Activated T-cell treated with anti-CD3 and anti-CD28 coated beads, Interleukin-2, amount 50 U/mL, for 1 hour (primary cell): ENCODE data around the gene C3orf20.

Source experiments
- DNase-seq: peaks from one replicate; pipeline ENCODE4 v3.0.0-alpha.2; 2020

C3orf20 gene

GRCh38 chr3:14761866-14762265 is 86.9 kb downstream of the C3orf20 start:
- no peak for DNase-seq

- no peak for DNase-seq
These were observed 87.8 kb downstream of the C3orf20 start for GRCh38 chr3:14762701-14763100.

GRCh38 chr3:14764331-14765059 is 89.6 kb downstream of the C3orf20 start:
- no peak for DNase-seq

GRCh38 chr3:14765060-14765400 is 90.1 kb downstream of the C3orf20 start:
- no peak for DNase-seq

GRCh38 chr3:14765576-14766427 is 90.9 kb downstream of the C3orf20 start:
- DNase-seq: no peak

GRCh38 chr3:14766428-14767244 is 91.7 kb downstream of the C3orf20 start:
- no peak for DNase-seq

GRCh38 chr3:14767245-14768051 is 92.5 kb downstream of the C3orf20 start:
- DNase-seq: no peak

- DNase-seq: peak; percentile 6
These were observed 93.3 kb downstream of the C3orf20 start for GRCh38 chr3:14768182-14768790.

GRCh38 chr3:14768881-14769280 is 93.9 kb downstream of the C3orf20 start:
- no peak for DNase-seq

- DNase-seq: peak; percentile 1
These were observed 94.8 kb downstream of the C3orf20 start for GRCh38 chr3:14769544-14770325.

GRCh38 chr3:14770591-14770990 is 95.7 kb downstream of the C3orf20 start:
- DNase-seq: no peak

GRCh38 chr3:14771593-14772497 is 96.9 kb downstream of the C3orf20 start:
- DNase-seq: no peak

GRCh38 chr3:14772533-14773138 is 97.7 kb downstream of the C3orf20 start:
- DNase-seq: no peak

- DNase-seq: no peak
These were observed 98.3 kb downstream of the C3orf20 start for GRCh38 chr3:14773281-14773680.

GRCh38 chr3:14773691-14774128 is 98.8 kb downstream of the C3orf20 start:
- DNase-seq: no peak

GRCh38 chr3:14774431-14774830 is 99.5 kb downstream of the C3orf20 start:
- no peak for DNase-seq

GRCh38 chr3:14775011-14775410 is 100.1 kb downstream of the C3orf20 start:
- no peak for DNase-seq

- no peak for DNase-seq
These were observed 100.6 kb downstream of the C3orf20 start for GRCh38 chr3:14775563-14775962.

- DNase-seq: no peak
These were observed 104.2 kb downstream of the C3orf20 start for GRCh38 chr3:14779069-14779685.
